ENCODE measurements around the gene TMCC1.
"Not testable (repeated sequence)": the region's sequence is repeated elsewhere in the genome, so short reads cannot be mapped to it uniquely, and the experiment has no call there.

TMCC1 gene

DNA sequence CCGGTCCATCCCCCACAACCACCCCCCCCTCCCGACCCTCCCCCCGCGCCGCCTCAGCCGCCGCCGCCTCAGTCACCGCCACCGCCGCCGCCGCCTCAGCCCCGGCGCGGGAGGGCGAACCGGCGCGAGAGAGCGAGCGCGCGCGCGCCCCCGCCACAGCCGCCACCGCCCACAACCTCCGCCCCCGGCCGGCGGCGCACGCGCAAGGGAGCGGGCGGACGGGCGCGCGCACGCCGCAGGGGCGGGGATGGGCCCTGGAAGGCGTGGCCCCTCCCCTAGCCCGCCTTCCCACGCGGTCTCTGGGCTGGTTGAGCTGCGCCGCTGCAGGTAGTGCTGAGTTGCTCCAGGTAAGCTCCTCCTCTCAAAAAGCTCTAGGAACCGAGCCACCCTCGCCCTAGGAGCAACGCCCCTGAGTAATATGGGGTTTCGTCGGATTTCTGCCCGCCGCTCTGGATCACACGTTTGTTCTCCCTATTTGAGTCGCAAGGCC, at the start of gene TMCC1:
TSS of gene TMCC1 (minus strand) at position 131 of the 490 bp plus-strand sequence.
- DNase-seq = peak; percentile 77

DNA sequence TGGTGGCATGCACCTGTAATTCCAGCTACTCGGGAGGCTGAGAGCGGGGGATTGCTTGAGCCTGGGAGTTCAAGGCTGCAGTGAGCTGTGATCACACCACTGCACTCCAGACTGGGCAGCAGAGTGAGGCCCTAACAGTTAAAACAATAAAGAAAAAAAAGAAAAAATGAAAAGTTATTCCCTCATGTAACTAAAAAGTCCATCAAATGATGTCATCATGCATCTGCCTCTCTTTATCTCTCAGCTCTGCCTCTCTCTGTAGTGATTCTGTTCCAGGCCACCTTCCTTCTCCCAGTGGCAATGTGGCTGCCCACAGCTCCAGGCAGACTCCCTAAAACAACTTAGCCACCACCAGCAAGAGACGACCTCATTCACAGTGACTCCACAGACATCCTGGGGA, 49.5 kb upstream of the TMCC1 start:
- no peak for DNase-seq

GRCh38 chr3:129942296-129942695, 48.8 kb upstream of the TMCC1 start:
- DNase-seq = peak; percentile 15

- no peak for DNase-seq
Measured at GRCh38 chr3:129940086-129940485, 46.6 kb upstream of the TMCC1 start.

- DNase-seq = no peak
Measured at GRCh38 chr3:129938140-129938930, 44.8 kb upstream of the TMCC1 start.

GRCh38 chr3:129937717-129938116, 44.2 kb upstream of the TMCC1 start:
- no peak for DNase-seq

- no peak for DNase-seq
Measured at GRCh38 chr3:129936757-129937156, 43.2 kb upstream of the TMCC1 start.

- DNase-seq = no peak
Measured at GRCh38 chr3:129934234-129935123, 41.0 kb upstream of the TMCC1 start.

GRCh38 chr3:129933471-129933870, 40.0 kb upstream of the TMCC1 start:
- DNase-seq = no peak

DNA sequence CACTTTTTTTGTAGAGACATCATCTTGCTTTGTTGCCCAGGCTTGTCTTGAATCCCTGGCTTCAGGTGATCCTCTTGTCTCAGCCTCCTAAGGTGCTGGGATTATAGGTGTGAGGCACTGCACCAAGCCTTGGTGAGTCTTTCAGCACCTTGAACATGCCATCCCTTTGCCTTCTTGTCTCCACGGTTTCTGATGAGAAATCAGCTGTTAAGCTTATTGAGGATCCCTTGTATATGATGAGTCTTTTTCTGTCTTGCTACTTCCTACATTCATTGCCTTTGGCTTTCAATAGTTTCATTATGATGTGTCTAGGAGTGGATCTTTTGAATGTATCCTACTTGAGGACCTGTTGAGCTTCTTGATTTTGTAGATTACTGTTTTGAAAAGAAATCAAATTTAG, 35.9 kb upstream of the TMCC1 start:
- no peak for DNase-seq

DNA sequence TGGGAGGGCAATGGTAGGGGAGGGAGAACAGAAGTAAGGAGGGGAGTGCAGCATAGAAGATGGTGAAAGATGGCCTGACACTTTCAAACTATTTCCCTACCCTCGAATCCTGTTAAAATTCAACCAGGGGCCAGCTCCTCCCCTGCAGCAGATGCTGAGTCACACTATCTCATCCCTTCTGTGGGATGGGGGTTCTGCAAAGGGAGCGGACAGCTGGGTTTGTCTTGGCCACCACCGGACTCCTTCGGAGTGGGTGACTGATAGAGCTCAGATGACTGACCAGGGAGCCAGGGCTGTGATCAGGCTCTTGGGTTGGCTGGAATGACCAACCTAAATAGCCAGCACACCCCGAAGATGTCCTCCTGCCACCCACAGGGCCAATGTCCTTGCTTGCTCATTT, 33.6 kb upstream of the TMCC1 start:
- no peak for DNase-seq

DNA sequence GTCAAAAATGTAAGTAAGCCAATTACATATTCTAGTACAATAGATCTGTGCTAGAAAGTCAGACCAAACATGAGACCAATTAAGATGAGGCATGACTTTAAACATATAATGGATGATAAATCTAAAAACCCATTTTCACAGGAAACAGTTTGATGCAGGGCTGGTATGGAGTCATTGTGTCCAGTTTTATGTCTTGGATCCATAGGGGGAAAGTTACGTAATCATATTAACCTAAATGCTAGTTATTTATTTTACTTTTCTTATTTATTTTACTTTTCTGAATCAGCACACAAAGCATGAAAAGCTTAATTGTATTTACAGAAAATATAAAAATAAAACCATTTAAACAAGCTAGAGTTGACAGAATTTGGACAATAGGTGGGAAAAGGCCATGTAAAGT, 26.3 kb upstream of the TMCC1 start:
- DNase-seq = no peak

- no peak for DNase-seq
Measured at GRCh38 chr3:129919357-129919756, 25.8 kb upstream of the TMCC1 start.

DNA sequence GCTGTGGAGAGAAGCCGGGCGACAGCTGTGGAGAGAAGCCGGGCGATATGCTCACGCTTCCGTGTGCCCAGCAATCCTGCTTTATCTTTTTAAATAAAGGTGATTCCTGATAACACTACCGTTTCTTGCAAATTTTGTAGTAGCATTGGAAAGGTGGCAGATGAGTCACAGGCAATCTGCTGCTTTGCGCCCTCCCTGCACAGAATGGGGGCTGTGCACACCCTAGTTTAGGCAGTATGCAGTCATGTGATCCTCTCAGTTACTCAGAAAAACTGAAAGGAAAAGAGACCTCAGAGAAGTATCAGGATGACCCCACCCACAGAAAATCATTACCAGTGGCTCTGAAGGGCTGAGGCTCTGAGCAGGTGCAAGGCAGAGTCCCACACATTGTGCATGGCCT, 24.9 kb upstream of the TMCC1 start:
- no peak for DNase-seq

GRCh38 chr3:129917423-129918007, 24.0 kb upstream of the TMCC1 start:
- DNase-seq = no peak

- no peak for DNase-seq
Measured at GRCh38 chr3:129913618-129914017, 20.1 kb upstream of the TMCC1 start.

DNA sequence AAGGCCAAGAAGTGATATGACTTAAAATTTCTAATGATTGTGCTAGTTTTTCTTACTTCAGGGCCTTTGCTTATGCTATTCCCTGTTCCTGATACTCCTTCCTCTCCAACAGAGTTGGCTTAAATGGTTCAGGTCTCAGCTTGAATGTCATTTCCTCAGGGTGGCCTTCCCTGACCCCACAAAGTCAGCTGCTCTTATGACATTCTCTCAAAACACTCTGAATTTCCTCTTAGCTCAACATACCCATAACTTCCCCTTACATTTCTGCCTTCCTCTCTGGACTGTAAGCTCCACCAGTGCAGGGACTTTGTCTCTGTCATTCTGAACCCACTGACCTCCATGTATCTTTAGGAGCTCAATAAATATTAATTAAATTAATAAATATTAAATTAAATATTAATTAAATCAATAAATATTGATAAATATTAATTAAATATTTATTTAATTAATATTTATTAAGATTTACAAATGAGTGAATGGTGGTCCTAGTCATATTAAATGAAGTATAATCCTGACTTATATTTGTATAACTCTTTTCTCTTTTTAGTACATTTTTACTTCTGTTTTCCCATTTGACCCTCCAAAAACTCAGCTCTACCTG, 17.9 kb upstream of the TMCC1 start:
- no peak for DNase-seq

DNA sequence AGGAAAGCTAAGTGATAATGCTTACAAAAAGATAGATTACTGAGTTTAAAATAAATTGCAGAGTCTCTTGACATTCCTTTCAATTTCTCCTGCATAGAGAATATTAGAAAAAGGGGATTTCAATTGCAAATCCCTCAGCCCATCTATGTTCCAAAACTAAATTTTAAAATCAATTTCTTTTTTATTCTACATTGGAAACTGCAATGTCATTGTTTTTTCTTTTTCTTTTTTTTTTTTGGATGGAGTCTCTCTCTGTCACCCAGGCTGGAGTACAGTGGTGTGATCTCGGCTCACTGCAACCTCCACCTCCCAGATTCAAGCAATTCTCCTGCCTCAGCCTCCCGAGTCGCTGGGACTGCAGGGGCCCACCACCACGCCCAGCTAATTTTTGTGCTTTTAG, 15.7 kb upstream of the TMCC1 start:
- not testable (repeated sequence) for DNase-seq

GRCh38 chr3:129908417-129908816, 14.9 kb upstream of the TMCC1 start:
- DNase-seq = no peak

DNA sequence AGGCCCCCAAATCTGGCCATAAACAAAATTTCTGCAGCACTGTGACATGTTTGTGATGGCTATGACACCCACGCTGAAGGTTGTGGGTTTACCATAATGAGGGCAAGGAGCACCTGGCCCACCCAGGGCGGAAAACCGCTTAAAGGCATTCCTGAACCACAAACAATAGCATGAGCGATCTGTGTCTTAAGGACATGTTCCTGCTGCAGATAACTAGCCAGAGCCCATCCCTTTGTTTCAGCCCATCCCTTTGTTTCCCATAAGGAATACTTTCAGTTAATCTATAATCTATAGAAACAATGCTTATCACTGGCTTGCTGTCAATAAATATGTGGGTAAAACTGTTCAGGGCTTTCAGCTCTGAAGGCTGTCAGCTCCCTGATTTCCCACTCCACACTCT, 7.8 kb upstream of the TMCC1 start:
- not testable (repeated sequence) for DNase-seq

DNA sequence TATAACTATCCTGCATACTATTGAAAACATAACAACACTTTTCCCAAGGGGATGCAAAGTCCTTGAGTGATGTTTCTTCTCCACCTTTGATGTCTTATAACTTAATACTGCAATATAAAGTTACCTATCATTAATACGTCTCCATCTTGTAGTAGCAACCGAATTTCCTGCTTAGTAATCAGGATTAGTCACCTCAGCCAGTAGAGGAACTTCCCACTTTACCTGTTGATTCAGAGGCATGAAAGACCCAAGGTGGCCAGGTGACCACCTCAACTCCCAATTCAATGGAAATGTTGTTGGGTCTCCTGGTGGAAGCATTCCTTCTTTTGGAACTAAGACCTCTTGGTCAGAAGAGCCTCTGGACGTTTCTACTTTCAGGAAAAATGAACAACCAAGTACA, 3.5 kb upstream of the TMCC1 start:
- no peak for DNase-seq

DNA sequence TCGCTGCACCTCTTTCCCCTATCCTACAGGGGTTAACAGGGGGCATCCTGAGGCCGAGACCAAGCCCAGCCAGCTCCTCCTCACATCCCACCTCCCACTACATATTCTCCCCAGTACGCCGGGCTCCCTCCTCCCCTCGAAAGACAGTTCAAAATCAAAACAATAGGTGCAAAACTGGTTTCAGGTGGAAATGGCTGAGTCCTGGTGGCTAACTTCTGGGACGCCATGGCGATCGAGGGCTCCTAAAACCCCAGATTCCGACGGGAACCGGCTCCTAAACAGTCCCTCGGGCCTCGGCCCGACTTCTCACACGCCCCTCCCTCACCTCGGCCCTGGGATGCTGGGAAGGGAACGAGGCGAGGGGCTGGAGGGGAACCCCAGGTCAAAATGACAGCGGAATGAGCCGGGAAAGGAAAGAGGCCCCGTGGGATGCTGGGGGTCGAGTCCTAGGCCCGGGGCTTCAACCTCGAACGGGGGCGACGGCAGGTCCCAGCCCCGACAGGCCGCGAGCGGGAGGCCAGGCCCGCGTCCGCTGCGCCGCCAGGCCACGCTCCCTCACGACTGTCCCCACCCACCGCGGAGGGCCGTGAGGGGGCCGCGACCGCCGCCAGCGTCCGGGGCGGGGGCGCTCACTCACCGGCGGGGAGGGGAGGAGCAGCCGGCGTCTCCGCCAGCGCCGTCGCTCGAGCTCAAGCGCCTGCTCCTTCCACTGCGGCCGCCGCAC, 492 bp downstream of the TMCC1 start:
- DNase-seq = peak; percentile 73

All from NK-92 treated with Interleukin-12 subunit alpha and Interleukin-12 subunit beta, amount 100 ng/mL, for 24 hours (cell line).